ENCODE results near the gene TIAM1.

The TIAM1 gene

GRCh38 chr21:31343680-31344480, at the start of gene TIAM1:
Gene TIAM1, minus strand, starts transcription at chr21:31344261. Its CDS starts 77,289 bp downstream, at chr21:31266972.
- peak; percentile 81 for DNase-seq (ENCODE audit: low spot score)

GRCh38 chr21:31387560-31388186, 43.6 kb upstream of the TIAM1 start:
- no peak for DNase-seq (ENCODE audit: low spot score)

DNA sequence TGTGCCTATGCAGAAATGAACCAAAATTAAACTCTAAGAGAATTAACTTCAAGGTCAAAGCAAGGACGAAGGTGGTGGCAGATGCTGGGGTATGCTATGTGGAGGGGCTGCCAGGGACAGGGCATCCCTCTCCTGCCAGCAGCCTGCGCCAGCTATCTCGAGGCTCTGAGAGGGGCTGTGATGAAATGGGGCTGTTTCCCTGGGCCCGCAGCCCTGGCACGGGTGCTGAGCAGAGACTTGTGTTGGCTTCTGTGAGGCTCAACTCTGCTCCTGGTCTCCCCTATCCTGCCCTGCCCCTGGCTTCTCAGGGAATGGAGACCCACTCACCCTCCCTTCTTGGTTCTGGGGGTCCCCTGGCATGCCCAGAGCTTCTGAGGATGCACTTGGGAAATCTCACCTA, 41.9 kb upstream of the TIAM1 start:
- no peak for DNase-seq (ENCODE audit: low spot score)

DNA sequence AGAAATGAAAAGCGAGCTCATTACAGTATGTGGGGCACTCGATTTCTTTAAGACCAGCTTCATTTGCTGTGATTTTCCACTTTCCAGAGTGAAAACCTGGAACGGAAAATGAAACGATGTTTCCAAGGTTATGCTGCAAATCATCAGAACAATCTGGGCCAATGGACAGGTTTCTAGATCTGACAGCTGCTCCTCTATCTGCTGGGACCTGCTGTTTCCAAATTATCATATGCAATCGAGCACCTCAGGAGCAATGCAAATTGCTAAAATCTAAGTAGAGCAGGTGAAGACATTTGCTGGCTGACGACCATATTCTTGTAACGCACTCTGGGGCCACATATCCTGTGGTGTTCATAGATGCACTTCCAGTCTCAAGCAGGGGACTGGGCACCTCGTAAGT, 39.7 kb upstream of the TIAM1 start:
- no peak for DNase-seq (ENCODE audit: low spot score)

DNA sequence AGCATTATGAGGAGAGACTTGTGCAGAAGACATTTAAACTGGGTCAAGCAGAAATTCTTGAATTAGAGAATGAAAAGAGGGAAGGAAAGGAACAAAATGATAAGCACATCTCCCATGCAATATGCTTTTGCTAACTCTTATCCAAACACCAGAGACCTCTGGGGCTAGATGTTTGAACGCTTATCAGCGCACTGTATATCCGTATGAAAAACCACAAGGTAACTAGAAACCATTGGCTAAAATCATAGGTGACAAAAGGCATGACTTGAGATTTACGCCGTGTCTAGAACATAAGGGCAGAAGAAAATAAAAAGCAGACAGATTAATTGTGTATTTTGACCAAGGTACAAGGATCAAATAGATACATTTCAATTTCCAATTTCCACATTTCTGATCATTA, 38.0 kb upstream of the TIAM1 start:
- DNase-seq (ENCODE audit: low spot score), result no peak

DNA sequence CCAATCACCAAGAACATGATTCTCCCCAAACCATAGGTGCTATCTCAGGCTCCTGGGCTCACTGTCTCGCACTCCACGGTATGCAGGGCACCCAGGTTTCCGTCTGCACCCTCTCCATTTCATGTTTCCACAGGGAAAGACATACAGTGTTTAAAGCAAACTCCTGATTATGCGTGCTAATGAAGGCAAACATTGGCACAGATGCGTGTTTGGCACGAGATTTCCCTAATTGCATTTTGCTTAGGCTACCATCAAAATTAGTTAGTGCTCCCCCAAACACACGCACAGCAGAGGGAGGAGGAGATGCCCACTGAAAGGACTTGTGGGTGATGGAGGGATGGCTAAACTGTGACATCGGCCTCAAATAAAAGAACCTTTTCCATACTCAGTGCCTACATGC, 32.2 kb upstream of the TIAM1 start:
- no peak for DNase-seq (ENCODE audit: low spot score)

DNA sequence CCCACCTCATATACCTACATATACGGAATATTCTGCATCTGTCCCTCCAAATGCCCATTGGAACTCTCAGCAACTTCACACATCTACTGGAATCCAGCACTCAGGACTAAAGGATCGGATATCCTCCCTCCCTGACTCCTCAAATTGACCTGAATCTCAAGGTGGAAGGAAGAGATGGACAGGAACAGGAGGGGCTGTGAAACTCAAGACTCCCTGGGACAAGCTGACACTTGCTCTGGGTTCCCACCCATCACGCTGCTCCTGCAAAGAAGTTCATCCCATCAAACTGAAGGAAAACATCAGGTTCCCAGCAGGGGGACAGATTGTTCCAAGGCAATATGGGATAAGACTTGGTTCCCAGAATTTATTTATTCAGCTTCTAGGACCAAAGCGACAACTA, 30.3 kb upstream of the TIAM1 start:
- no peak for DNase-seq (ENCODE audit: low spot score)

GRCh38 chr21:31372471-31372765, 28.4 kb upstream of the TIAM1 start:
- DNase-seq (ENCODE audit: low spot score), result no peak

DNA sequence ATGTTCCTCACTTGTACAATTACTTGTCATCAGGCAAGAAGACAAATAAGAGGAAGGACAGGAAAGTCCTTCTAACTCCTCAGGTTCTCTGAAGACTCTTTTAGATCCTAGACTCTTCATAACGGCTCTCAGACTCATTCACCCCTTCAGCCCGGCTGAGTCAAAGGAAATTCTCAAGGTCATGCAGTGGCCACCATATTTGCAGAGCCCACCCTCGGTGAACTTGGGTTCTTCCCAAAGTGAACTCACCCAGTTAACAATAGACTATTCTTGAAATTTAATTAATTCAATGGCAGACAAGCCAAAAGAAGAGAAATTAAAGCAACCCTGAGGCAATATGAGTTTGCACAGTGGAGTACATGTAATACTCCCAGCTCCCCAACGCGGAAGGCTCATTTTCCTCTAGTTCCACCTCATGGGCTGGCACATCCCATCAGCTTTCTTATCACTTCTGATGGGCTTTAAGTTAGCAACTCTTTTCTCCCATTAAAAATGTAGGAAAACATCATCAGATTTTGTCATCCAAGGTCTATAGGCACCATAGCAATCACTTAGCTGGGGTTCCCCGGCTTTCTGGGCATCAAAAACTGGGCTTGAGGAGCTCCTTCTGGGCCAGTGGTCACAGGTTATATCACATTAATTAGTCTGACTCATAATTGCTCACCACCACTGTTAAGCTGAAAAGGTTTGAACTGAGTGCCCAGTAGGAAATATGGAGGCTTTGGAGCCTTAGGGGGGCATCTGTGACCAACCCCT, 27.8 kb upstream of the TIAM1 start:
- DNase-seq (ENCODE audit: low spot score), result peak; percentile 4

- no peak for DNase-seq (ENCODE audit: low spot score)
Observed at GRCh38 chr21:31370893-31371544, 27.0 kb upstream of the TIAM1 start.

GRCh38 chr21:31370281-31370892, 26.3 kb upstream of the TIAM1 start:
- DNase-seq (ENCODE audit: low spot score), result no peak

- DNase-seq (ENCODE audit: low spot score), result no peak
Observed at GRCh38 chr21:31368361-31368760, 24.3 kb upstream of the TIAM1 start.

- no peak for DNase-seq (ENCODE audit: low spot score)
Observed at GRCh38 chr21:31367801-31368200, 23.7 kb upstream of the TIAM1 start.

DNA sequence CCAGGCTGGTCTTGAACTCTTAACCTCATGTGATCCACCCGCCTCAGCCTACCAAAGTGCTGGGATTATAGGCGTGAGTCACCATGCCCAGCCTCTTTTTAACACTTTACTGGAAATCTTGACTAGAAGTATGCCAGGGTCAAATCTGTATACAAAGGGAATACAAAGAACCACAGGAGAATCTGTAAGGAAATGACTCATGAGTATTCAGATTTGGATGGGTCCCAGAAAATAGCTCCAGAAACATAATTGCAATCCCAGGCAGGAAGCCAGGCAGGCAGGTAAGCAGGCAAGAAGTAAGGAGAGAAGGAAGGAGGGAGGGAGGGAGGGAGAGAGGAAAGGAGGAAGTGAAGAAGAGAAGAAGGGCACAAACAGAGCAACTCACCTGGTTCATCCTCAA, 22.8 kb upstream of the TIAM1 start:
- peak; percentile 90 for DNase-seq (ENCODE audit: low spot score)

- no peak for DNase-seq (ENCODE audit: low spot score)
Observed at GRCh38 chr21:31364253-31364945, 20.3 kb upstream of the TIAM1 start.

DNA sequence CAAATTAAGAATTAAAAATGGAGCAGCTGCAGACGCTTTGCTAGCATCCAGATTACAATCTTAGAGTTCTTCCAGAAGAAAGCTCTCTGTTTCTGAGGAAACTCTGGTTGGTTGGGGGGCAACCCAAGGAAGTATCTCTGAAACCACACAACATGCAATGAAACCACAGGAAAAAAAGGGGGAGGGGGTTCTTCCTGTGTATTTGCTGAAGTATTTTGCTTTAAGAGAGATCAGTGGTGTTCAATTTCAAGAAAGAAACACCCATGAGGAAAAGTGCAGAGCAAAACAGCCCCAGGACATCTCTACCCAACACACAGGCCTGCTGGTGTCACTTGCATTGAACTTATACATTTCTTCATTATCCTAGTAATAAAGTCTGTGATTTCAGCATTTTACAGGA, 19.7 kb upstream of the TIAM1 start:
- DNase-seq (ENCODE audit: low spot score), result no peak

DNA sequence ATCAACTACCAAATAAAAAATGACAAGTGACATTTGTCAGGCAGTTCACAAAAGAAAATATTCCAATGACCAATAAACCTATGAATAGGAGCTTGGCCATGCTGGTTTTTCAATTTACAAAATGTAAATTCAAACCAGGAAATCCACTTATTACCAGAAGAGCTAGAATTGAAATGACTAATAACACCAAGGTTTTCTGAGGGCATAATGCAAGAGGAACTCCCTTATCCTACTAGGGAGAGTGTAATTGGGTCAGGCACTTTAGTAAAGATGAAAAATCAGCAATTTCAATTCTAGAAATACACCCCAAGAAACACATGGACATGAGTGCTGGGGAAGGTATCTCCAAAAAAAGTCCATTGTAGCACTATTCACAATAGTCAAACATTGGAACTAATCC, 16.7 kb upstream of the TIAM1 start:
- no peak for DNase-seq (ENCODE audit: low spot score)

DNA sequence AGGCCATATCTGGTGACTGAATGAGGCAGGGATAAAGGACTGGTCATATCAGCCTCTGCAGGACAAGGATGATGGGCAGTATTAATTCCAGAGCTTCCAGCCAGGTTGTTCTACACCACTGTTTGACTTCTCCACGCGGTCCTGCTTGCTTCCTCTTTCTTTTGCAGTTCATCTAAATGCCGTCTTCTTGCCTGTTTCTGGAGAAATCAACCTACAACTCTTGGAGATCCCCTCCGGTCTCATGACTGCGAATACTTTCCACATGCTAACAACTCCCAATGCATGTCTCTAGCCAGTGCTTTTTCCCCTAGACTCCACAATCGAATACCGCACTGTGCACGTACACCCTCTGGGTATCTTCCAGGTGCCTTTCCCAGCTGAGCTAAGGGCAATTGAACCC, 14.1 kb upstream of the TIAM1 start:
- DNase-seq (ENCODE audit: low spot score), result no peak

DNA sequence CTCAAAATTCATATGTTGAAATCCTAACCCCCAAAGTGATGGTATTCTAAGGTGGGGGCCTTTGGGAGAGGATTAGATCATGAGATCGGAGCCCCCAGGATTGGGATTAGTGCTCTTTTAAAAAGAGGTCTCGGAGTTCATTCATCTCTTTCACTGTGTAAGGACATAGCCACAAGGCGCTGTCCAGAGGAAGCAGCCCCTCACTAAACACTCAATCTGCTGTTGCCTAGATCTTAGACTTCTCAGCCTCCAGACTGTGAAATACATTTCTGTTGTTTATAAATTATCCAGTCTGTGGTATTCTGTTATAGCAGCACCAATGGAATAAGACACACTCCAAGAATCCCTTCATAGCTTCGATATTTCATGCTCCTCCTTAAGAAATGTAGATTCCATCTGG, 12.4 kb upstream of the TIAM1 start:
- no peak for DNase-seq (ENCODE audit: low spot score)

DNA sequence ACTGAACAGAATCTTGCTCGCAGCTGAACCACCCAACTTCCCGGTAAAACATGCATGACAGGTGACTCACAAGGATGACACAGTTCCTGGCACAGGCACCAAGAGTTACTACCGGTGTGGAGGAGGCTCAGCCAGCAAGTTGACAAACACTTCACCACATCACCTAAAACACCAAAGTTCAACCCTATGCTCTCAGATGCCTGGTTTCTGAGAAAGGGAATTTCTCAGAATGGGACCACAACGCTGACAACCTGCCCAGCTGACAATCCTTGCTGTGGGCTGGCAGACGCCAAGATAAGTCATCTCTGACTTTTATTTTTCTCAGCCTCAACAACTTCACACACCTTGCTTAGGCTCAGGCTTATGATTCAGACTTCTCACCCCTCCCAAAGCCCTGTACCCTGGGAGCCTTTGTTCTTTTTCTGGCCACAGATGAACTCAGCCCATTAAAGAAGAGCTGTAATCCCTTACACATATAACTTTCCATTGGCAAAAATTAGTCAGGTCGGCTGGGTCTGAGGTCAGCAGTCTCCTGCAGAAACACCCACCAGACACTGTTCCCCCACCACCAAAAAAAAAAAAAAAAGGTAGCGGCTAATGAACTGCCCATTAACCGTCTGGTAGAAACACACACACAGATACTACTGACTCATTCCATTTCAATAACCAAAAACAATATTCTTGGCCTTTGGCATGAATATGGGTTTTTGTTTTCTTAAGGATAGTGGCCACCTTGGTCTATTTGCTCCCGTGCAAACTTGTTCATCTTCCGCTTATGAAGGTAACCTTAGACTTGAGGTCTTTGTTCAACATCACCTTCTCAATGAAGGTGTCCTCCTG, 10.8 kb upstream of the TIAM1 start:
- DNase-seq (ENCODE audit: low spot score), result peak; percentile 96

GRCh38 chr21:31354122-31354521, 10.1 kb upstream of the TIAM1 start:
- DNase-seq (ENCODE audit: low spot score), result peak; percentile 75

Measured in kidney tubule cell (primary cell).